GM19035 (cell line): ENCODE data around the gene PBRM1.
A peak's percentile ranks its signal among the peaks of the same experiment; 100 is the strongest.

Experiments
- ATAC-seq: cut with Tn5 transposase; IDR thresholded peaks from one replicate; pipeline ENCODE4 v1.9.1; 2021; ENCODE audit not compliant: unreplicated experiment

PBRM1 gene

DNA sequence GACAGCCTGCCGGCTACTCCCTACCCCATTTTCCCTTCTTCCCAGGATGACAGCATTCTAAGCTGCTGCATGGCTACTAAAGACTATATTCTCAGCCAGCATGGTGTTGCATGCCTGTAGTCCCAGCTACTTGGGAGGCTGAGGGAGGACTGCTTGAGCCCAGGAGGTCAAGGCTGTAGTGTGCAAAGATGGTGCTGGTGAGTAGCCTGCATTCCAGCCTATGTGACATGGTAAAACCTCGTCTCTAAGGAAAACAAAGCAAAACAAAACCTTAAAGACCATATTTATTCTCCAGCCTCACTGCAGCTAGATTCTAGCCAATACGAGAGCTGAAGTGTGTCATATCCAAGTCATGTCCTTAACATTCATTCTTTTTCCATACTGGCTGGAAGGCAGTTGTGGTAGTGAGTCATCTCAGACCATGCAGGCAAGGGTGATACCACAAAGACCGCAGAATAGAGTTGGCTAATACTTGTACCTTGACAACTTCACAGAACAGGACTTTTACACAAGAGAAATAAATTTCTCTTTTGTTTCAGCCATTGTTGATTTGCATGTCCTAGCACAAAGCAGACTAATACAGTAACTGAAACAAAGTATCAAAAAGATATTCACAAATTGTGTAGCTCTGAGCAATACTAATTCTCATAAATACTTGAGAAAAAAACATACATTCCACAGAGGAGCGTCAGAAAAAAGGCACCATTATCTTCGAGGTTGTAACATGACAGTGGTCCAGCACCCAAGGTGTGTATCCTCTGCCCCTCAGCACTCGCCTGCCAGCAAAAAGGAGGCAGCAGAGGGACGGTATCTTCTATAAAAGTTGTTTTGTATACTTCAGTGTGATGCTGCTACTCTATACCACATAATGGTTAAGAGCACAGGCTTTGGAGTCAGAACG lies 14.8 kb downstream of the PBRM1 start:
- ATAC-seq: peak; percentile 80

DNA sequence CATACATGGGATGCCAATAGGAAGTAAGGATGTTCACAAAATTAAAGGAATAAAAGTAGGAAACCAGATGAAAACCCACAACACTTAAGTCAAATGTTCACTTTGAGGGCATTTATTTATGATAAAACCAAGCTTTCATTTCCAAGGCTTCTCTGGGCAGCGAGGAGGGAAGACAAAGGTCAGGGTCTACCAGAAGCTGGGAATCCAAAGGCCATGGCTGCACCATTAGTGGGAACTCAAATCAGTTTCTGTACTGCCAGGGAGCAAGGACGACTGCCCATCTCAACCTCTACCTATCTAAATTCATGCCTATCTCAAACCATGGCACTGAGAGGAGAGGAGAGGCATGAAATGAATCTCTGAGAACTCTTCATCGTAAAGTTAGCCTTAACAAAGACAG lies 22.6 kb downstream of the PBRM1 start:
- ATAC-seq: no peak

DNA sequence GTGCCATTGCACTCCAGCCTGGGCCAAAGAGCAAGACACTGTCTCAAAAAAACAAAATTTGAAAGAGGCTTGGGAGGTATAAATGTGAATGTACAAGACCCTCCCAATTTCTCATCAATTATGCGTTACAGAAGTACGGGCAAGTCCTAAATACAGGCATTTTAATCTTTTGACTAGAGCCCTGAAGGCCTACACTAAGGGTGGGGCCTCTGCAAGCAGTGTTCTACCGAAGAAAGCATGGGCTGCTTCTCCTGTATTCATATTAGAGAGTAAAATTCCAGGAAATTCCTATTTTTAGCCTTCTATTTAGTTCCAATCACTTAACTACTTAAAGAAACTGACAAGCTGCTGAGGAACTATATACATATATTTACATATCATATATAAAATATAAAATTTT lies 25.7 kb downstream of the PBRM1 start:
- ATAC-seq: no peak

DNA sequence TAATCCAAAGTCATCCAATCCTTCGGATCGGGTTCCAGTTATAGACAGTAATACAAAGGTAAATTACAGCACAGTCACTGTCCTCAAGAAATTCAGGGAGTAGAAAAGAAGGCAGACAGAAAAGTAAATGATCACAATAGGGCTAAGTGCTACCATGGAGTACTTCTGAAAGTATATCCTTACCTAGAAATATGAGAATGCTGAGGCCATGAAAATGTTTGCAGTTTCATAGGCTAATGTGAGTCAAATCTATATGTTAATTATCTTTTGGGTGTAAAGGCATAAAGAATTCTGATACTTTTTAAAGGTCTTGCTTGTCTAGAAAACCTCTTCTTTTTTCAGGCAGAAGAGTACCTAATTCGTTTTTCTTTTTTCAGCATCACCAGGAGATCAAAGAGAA lies 29.8 kb downstream of the PBRM1 start:
- no peak for ATAC-seq

DNA sequence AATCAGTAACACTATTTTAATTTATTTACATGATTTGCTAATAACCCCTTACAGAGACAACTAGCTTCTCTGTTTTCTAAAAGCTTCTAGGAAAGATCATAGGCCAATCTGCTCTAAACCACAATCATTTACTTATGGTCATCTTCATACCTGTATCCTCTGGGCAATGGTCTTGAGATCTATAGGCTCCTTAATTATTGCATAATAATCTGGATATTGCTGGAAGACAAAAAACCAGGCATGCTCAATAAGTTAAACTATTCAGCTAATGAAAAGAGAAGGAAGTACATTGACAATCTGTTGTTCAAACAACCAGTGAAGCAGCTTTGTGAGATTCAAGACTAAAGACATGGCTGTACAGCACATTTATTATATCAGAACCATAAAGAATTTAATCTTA lies 34.1 kb downstream of the PBRM1 start:
- no peak for ATAC-seq

DNA sequence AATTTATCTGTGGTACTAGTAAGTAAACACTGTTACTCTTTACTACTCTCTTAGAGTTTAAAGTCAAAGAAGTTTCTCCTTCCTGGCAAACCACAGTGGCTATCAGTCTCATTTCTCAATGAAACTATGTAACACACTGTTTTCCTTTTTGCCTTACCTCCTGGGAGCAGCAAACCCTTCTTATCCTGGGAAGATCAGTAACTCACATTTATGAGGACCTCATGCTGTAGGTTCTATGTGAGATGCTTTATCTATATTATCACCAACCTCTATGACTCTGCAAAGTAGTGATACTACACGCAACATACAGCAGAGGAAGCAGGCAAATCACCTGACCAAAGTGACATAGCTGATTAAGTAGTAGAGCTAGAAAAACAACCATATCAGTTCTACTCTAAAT lies 35.3 kb downstream of the PBRM1 start:
- no peak for ATAC-seq

DNA sequence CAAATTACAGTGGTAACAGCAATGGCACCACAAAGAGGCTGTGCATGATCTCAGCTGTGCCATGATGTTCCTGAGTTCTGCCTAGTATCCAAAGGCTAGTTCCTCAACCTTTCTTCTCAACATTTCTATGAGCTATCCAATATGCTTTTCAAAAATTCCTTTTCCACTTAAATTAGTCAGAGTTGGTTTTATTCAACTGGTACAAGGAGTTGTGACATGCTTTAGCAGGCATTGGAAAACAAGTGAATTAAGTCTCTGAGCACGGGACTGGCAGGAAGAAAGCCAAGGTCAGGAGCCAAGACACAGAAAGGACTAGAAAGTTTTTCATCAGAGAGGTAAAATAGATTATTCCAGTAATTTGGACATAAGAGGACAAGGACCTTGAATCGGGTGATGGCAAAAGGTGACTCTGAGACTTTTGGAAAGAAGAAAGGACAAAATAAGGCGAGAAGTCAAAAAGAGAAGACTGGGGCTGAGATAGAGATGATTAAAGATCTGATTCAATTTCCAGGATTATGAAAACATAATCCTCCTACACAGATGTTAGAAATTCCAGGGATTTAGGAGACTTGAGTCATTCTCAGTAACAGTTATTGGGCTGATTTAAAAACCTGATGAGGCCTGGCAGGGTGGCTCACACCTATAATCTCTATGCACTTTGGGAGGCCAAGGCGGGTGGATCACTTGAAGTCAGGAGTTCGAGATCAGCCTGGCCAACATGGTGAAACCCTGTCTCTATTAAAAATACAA lies 36.1 kb downstream of the PBRM1 start:
- no peak for ATAC-seq

DNA sequence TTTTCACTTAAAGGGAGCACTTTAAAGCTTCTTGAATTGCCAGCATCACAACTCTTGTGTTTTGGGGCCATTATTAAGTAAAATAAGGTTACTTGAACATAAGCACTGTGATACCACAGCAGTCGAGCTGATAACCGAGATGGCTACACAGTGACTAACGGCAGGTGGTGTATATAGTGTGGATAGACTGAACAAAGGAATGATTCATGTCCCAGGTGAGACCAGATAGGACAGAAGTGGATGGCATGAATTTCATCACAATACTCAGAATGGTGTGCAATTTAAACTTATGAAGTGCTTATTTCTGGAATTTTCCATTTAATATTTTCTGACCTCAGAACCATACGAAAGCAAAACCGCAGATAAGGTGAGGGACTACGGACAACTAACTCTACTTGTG lies 40.2 kb downstream of the PBRM1 start:
- no peak for ATAC-seq

DNA sequence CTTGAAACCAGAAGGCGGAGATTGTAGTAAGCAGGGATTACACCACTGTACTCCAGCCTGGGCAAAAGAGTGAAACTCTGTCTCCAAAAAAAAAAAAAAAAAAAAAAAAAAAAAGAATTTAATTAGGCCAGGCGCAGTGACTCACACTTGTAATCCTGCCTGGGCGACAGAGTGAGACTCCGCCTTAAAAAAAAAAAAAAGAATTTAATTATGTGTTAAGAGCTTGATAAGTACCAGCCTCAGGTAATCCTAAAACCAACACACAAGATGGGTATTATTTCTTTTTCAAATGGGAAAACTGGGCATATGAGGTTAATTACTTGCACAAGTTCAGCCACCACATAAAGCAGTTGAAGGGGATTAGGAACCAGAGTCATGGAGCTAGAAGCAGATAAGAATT lies 49.0 kb downstream of the PBRM1 start:
- ATAC-seq: no peak

DNA sequence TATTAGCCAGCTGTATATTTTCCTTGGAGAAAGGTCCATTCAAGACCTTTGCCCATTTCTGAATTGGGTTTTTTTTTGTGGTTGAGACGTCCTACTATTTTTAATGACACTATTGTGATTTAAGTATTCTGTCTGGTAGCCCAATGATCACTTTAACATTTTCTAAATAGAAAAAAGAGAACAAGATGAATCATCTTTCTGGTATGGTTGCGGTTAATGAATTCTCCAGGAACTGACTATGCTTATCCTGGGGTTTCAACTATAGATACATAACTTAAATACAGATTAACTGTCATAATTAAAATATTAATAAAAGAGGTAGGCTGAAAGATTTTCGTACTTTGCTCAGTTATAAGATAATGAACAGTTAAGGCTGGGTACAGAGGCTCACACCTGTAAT lies 51.9 kb downstream of the PBRM1 start:
- ATAC-seq: no peak

DNA sequence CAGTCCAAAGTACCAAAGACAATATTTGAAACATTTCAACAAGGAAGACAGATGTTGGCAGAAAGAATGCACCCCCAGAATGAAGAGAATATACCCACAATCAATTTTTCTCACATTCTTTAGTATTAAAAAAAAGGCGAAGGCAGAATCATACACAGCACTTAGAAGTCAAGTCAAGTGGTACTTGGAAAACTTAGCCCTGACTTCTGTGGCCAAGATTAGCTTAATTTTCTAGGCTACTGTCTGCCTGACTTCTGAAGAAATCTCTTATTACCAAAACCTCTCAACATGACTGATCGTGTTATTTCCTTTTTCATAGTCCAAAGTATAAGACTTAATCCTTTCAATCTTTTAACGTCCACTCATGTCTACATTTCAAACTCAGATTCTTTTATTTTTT lies 60.7 kb downstream of the PBRM1 start:
- no peak for ATAC-seq

DNA sequence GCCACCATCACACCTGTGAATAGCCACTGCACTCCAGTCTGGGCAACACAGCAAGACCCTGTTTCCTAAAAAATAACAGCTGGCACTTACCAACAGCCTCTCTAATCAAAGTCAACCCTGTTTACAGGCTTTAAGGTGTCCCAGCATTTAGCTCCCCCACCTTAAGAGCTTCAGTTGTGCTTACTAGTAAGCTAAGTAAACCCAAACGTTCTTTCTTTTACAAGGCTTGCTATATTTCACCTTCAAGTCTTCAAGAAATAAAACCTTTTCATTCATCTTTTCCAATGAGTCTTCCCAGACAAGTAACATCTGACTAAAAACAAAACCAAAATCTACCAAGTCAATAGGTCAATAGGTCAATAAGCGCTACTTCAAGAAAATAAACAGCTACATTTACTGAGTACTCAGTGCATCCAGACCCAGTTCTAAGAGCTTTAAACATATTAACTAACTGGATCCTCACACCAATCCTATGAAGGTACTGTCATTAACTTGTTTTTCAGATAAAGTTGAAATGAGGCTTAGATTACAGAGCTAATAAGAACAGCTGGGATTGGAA lies 62.4 kb downstream of the PBRM1 start:
- ATAC-seq: no peak

DNA sequence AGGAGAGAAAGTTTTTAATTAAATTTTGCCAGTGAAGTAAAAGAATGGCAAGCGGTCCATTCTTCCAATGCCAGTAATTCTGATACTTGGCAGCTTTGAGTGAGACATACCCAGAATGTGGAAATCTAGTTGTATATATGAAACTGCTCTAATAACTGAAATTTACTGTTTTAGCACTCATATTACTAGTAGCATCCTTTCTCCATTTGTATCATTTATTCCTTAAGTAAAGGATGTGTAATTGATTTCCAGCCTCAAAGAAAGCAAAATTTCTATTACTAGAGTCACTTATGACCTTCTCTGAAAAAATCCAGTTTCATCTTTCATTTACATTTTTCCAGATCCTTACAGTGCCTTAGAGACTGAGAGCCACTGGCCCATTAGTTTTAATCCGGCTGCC lies 65.1 kb downstream of the PBRM1 start:
- no peak for ATAC-seq

DNA sequence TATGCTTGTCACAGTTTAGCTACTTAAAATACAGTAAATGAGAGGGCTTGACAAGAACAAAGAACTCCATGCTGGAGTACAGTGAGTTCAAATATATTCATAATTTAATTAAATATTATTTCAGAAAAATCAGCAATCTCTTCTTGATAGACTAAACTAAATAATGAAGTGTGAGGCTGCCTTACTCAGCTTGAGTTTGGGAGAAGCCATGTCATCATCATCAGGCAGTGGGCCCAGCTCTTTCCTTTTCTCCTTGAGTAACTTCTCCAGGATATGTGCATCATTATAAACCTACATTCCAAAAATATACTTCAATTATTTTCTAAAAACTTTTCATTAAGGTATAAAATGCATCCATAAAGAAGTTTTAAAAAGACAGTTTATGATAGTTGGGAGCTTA lies 70.5 kb downstream of the PBRM1 start:
- ATAC-seq: no peak

DNA sequence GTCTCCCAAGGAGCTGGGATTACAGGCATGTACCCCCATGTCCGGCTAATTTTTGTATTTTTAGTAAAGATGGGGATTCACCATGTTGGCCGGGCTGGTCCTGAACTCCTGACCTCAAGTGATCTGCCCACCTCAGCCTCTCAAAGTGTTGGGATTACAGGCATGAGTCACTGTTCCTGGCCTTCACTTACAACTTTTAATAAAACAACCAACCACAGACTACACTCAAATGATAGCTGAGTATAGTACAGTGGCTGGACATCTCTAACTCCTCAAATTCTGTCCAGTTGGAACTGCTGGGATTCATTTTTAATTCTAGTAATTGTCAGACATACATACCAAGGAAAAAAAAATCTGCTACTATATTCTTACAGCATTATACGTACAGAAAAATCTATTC lies 71.0 kb downstream of the PBRM1 start:
- no peak for ATAC-seq

DNA sequence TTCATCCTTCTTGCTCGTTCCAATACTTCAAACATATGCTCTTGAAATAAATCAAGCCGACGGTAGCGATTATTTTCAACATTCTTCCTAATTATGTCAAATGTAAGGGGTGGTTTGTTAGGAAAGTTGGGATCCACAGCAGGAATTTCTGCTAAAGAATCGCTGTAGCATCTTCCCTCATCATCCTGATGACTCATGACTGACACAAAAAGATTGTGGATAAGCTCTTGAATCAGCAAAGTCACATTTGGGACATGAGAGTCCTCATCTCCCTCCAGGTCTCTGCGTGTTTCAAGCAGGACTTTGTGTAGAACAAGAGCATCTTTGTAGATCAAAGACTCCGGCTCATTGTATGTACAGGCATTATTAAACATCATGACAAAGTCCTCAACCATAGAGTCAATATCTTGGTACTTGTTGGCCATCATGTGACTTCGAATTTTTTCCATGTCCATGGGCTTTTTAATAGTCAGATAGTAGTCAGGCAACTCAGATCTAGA lies 76.3 kb downstream of the PBRM1 start:
- ATAC-seq: no peak

DNA sequence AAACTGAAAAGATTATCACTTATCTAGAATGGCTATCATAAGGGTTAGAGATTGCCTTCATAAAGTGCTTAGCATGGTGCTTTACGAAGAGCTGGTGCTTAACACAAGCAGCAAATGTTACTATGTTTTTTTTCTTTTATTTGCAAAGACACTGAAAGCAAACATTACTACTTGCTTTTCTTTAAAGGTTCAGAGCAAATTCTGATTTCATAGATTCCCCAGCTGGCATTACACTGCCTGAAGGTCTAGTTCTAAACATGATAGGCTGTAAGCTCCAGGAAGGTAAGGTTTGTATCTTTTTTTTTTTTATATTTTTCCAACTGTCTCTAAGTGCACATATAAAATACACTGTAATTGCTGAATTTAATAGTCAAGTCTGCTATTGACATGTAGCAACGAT lies 77.4 kb downstream of the PBRM1 start:
- no peak for ATAC-seq

DNA sequence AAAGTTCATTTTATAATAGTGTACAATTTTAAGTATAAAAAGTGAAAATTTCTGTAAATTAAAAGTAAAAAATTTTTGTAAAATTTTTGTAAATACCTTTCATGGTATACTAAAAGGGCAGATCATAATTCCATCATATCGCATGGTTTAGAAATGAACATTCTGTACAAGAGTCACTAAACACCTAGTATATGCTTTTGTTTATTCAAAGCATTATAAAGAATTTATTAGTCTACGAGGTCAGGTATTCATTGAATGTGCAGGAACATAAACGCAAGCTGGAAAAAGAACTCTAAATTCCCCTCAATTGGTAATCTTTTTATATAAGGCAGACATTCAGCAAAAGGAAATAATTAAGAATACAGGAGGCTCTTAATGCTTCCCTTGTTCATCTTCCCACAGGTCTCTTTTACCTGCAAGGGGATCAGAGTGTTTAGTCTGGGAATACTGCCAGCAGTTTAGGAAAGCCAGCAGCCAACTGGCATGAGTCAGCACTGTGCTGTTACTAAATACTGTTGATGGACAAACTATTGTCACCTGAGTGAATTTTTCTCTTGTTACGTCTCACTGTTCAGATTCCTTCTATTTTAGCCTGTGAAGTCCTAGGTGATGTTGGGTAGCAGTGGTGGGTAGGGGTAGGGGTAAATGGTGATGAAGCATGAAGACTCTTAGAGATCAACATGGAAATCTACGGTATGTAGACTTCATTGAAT lies 79.2 kb downstream of the PBRM1 start:
- ATAC-seq: no peak

DNA sequence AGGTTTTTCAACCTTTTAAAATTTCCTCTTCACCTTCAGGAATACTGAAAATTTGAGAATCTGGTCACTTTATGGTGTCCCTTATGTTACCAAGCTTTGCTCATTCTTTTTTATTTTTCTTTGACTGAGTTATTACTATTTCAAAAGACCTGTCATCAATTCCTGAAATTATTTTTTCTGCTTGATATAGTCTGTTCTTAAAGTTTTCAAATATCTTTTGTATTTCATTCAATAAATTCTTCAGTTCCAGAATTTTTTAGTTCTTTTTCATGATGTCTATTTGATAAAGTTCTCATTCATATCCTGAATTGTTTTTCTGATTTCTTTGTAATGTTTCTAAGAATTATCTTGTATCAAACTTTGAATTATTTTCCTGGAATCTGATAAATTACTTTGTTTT lies 85.5 kb downstream of the PBRM1 start:
- no peak for ATAC-seq

DNA sequence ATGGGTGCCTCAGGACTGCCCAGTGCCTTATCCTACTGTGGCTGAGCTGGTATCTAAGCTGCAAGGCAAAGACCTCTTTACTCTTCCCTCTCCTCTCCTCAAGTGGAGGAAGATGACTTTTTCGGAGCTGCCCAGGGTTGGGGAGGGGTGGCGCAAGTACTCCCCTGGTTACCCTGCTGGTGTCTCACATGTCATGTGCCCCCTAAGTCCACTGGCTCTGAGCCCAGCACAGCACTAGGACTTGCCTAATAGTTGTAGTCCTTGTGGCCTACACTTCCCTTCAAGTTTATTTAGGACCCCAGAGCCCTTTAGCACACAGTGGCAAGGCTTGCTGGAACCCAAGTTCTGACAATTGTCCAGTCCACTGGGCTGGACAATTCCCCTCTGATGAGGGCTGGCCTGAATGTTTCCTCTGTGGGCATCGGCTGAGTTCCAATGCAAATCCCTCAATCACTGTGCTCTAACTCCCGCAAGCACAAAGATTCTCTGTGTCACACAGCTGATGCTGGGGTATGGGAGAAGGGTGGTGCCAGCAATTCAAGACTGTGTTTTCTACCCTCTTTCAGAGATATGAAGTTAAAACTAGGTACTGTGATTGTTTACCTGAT lies 89.0 kb downstream of the PBRM1 start:
- no peak for ATAC-seq

DNA sequence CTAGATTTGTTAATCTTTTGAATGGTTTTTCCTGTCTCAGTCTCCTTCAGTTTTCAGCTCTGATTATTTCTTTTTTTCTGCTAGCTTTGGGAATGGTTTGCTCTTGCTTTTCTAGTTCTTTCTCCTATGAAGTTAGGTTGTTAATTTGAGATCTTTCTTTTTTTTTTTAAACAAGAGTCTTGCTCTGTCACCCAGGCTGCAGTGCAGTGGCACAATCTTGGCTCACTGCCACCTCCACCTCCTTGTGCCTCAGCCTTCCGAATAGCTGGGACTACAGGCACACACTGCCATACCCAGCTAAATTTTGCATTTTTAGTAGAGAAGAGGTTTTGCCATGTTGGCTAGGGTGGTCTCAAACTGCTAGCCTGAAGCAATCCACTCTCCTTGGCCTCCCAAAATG lies 92.6 kb downstream of the PBRM1 start:
- no peak for ATAC-seq
